GM21360 (cell line): Measurements from ENCODE around the gene VPS13C.

Experiments
- ATAC-seq: cut with Tn5 transposase; IDR thresholded peaks from one replicate; pipeline ENCODE4 v1.9.1; 2021; ENCODE audit warnings: mild to moderate bottlenecking, moderate library complexity; ENCODE audit not compliant: unreplicated experiment

The VPS13C gene

DNA sequence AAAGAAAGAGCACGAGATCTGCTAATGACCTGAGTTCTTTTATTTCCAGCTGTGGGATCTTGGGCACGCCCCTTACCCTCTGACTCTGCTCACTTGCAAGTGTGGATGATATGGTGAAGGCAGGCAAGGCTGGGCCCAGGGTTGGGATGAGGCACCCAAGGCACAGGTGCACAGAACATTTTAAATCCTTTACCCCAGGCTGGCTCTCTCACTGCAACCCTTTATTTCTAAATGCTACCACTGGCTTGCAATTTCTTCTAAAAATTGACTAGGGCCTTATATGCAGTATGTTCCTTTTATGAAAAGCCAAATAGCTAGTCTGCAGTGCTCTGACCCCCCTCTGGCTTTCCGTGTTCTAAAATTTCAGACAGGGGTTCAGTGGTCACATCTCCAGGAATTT is 237.7 kb downstream of the VPS13C start:
- ATAC-seq: no peak

DNA sequence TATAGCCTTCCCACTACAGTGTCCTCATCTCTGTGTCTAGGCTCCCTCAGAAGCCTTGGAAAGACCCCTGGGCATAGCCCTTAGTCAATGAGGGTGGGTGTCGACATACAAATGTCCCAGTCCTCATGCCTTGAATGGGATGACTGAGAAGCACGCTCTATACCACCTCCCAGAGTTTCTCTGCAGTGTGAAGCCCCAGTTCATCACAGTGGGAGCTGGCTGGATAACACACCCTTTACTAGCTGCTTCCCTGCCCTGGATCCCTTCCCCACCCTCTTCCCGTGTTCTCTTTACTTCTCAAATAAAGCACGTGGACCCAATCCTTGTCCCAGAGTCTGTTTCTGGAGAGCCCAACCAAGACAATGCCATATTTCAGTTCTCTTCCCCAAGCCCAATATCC is 239.3 kb downstream of the VPS13C start:
- no peak for ATAC-seq

DNA sequence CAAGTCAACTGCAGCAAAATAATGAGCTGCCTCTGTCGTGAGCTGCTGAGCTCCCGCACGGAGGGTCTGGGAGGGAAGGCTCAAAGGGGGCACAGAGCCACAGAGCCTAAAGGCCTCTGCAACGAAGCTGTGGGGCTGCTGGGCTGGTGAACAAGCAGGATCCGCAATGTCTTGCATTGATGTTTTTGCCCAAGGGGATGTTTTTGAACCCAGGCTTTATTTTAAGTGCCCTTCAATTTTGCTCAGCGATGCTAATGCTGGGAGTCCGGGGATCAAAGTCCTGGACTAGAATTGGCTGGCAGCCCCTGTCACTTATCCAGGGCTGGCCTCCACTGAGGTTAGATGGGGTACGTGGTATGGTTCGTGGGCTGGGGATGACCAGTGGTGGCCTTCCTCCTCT is 240.0 kb downstream of the VPS13C start:
- ATAC-seq: no peak

DNA sequence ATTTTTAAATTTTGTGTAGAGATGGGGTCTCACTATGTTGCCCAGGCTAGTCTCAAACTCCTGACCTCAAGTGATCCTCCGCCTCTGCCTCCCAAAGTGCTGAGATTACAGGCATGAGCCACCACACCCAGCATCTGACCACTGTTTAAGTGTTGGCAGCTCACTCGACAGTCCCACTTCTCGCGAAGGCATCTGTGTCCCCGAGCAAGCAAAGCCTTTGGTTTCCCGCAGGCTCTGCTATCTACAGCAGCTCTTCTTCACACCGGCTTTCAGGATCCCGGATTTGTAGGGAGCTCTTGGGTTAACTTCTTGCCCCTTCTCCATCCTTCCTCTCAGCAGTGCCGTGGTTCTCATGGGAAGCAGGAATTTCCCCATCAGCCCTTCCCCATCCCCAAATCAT is 240.9 kb downstream of the VPS13C start:
- ATAC-seq: no peak

DNA sequence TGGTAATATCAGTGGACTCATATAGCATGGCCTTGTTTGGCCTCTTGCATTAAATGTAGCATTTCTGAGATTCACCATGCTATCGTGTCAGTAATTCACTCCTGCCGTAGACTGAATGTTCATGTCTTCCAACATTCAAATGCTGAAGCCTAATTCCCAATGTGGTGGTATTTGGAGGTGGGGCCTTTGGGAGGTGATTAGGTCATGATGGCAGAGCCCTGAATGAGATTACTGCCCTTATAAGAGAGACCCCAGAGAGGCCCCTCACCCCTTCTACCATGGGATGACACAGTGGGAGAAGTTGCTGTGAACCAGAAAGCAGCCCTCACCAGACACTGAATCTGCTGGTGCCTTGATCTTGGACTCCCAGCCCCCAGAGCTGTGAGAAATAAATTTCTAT is 241.4 kb downstream of the VPS13C start:
- ATAC-seq: no peak

DNA sequence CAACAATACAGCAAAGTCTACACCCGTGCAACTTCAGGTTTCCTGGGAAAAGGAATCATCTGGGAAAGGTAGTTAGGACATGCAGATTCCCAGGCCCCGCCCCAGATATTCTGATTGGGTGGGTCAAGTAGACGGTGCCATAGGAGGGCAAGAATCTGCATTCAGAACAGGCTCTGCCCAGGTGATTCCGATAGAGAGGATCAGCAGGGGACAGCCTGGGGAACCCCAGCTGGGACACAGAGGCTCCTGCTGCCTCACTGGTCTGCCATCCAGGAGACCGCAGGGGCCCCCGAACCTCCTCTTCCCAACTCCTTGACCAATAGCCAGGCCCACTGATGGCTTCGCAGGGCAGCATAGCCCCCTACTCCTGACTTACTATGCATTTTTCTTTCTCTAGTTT is 243.4 kb downstream of the VPS13C start:
- no peak for ATAC-seq

DNA sequence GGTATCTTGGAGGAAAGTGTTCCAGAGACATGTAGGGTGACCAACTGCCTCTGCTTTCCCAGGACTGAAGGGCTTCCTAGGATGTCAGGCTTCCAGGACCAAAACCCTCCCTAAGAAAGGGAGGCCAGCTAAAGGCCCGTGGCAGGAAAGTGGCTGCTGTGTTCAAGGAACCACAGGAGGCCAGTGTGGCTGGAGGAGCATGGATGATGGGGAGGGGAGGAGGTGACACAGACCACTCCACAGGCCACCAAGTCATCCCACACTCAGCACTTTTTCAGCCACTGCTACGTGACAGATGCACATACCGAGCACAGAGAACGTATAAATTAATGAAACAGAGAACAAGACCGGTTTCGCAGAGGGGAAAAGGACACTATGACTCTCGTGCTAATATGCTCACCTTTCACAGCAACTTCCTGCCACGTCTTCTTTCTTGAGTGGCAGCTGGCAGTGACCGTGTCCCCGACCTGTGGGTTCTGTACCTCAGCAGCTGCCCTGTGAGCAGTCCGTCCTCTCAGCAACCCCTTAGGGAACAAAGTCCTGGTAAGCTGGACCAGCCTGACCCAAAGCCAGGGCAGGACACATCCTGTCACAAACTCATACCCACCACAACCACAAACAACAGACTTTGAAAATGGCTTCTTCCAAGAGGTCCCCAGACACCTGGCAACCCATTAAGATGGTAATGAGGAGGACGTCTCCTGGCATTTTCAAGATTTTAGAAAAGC is 244.7 kb downstream of the VPS13C start:
- no peak for ATAC-seq

DNA sequence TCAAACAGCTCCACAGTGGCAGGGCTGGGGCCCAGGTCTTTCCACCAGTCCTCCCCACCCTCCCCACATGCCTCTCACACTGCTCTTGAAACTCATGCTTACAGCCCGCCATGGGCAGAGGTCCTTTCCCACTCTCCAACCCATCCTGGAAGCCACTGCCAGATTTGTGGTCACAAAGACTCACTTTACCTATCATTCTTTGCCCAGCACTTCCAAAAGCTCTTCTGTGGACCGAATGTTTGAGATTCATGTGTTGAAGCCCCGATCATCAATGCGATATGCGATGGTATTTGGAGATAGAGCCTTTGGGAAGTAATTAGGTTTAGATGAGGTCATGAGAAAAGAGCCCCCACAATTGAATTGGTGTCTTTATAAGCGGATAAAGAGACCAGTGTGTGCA is 247.8 kb downstream of the VPS13C start:
- ATAC-seq: no peak

DNA sequence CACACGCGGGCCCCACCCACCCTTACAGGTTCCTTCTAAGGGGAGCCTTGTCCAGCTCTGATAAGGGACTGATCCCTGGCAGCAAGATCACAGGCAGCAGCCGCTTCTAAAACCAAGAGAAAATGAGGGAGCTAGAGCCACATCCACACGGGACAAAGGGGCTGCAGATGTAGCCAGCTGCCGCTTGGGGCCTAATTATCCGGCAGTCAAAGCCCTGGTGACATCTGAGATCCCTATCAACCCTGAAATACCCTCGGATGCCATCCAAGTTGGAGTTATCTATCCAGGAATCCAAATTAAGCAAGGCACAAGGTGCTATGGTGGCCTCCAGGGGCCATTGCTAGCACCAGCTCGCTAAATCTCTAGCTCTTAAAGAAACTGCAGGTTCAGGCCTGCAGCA is 248.3 kb downstream of the VPS13C start:
- ATAC-seq: no peak

DNA sequence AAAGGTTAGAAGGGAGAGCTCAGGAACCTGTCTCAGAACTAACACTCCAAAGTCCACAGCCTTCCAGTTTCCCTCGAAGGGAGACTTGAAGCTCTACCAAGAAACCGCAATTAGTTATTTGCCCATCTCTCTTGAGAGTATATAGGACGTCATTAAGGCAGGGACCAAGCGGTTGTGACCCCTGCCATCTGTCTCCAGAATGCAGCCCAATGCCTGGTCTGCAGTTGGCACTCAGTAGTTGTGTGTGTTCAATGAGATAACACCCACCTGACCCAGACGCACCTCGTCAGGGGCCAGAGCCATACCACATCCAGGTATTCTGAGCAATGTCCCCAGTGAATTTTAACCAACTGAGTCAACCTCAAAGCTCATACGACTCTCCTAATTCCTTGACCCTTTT is 251.0 kb downstream of the VPS13C start:
- ATAC-seq: no peak

DNA sequence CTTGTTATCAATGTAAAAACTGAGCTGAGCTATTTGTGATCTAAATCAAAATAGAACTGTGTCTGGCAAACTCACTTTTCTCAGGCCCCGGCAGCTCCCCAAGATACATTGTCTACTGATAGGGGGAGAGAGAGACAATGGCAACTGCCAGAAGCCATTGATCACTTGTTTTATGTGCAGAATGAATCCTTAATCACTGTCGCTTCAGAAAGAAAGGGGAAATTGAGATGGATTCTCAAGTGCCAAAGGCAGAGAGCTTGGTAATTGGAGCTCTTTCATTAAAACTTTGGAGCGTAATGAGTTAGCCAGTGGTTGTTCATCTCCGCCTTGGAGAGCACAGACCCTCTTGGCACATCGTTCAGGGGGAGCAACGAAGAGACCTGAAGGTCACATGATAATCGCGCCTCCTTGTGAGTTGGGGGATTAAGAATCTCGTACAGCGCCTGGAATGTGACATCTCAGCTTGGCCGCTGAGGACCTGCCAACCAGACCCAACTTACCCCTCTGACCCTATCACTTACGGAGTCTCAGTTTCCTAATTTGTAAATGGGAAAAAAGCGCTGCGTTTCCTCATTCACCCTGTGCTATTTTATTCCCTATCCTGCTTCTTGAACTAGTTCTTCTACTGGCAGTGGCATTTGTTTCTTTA is 252.8 kb downstream of the VPS13C start:
- no peak for ATAC-seq
